MM.1S (cell line): ENCODE measurements around the gene ALG14.

Experiments
- EZH2 ChIP-seq: fragments of 300-600 bp; sonication (generic); optimal IDR thresholded peaks from 2 replicates; pipeline ENCODE3; 2017; ENCODE audit warnings: low read depth, mild to moderate bottlenecking, antibody characterized with exemption, low read length, mixed read lengths
- EZH2phosphoT487 ChIP-seq: fragments of 300-600 bp; sonication (generic); IDR thresholded peaks from 2 replicates; pipeline ENCODE4 v1.6.1; 2018; ENCODE audit warnings: antibody characterized with exemption, low read length
- TF ChIP-seq, protein P1 (sequence below): fragments of 300-600 bp; sonication (generic); IDR thresholded peaks from 2 replicates; pipeline ENCODE4 v1.5.1; 2016; ENCODE audit warnings: antibody characterized with exemption, low read length, mixed read lengths

DNA sequence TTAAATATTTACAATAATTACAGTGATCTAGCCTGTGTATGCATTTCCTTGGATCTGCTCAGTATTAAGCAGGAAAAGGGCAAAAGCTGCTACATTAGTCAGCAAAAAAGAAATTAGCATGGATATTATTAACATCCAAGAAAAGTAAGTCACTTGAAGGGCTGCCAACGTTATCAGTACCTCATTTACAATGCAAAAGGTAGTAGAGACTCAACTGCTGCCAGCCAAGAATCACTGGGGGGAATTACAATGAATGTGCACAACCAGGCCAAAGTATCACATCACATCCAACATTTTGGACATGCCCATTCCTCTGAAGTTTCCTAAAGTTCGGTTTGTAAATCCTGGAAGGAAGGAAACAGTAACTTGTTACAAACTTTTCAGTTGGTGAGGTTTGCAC, 147.7 kb downstream of the ALG14 start:
- TF ChIP-seq, protein P1, sequence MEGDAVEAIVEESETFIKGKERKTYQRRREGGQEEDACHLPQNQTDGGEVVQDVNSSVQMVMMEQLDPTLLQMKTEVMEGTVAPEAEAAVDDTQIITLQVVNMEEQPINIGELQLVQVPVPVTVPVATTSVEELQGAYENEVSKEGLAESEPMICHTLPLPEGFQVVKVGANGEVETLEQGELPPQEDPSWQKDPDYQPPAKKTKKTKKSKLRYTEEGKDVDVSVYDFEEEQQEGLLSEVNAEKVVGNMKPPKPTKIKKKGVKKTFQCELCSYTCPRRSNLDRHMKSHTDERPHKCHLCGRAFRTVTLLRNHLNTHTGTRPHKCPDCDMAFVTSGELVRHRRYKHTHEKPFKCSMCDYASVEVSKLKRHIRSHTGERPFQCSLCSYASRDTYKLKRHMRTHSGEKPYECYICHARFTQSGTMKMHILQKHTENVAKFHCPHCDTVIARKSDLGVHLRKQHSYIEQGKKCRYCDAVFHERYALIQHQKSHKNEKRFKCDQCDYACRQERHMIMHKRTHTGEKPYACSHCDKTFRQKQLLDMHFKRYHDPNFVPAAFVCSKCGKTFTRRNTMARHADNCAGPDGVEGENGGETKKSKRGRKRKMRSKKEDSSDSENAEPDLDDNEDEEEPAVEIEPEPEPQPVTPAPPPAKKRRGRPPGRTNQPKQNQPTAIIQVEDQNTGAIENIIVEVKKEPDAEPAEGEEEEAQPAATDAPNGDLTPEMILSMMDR = no peak
- TF ChIP-seq EZH2phosphoT487 (no peak), EZH2 (no peak)
